Neural cell (in vitro differentiated cells): ENCODE data around the gene CACNA1B. TPM values are rescaled to one million over a fixed set of nuclear protein-coding genes. Genes with fewer than 3 reads are reported as not detected.

Experiments
- H2AFZ ChIP-seq: fragments of 200-600, 300-800 bp; sonication (generic), shearing (Covaris generic); 2 replicates; pipeline ENCODE4 v1.6.0; 2014; ENCODE audit warnings: low read depth, mild to moderate bottlenecking, antibody characterized with exemption, low read length, moderate library complexity
- H3F3A ChIP-seq: fragments of 200-600 bp; shearing (Covaris generic); 2 replicates; pipeline ENCODE4 v1.6.1; 2016; ENCODE audit warnings: mild to moderate bottlenecking, moderate library complexity, mixed read lengths, antibody characterized with exemption, low read length; ENCODE audit not compliant: insufficient read depth, poor library complexity, severe bottlenecking
- H3K27ac ChIP-seq: fragments of 200-600, 300-800 bp; sonication (generic), shearing (Covaris generic); 2 replicates; pipeline ENCODE4 v1.5.1; 2014; ENCODE audit warnings: mild to moderate bottlenecking, low read length, moderate library complexity
- H3K27me3 ChIP-seq: fragments of 300-800, 200-600 bp; sonication (generic), shearing (Covaris generic); 2 replicates; pipeline ENCODE4 v1.6.0; 2014; ENCODE audit warnings: mild to moderate bottlenecking, low read depth, low read length, moderate library complexity; ENCODE audit not compliant: insufficient read depth
- H3K36me3 ChIP-seq: fragments of 300-800, 200-600 bp; sonication (generic), shearing (Covaris generic); 2 replicates; pipeline ENCODE4 v1.5.1; 2014; ENCODE audit warnings: mild to moderate bottlenecking, antibody characterized with exemption, low read length, moderate library complexity; ENCODE audit not compliant: insufficient read depth
- H3K4me2 ChIP-seq: fragments of 300-800, 200-600 bp; sonication (generic), shearing (Covaris generic); 2 replicates; pipeline ENCODE4 v1.6.0; 2014; ENCODE audit warnings: mild to moderate bottlenecking, low read length
- H3K4me3 ChIP-seq: fragments of 300-800, 200-600 bp; sonication (generic), shearing (Covaris generic); 2 replicates; pipeline ENCODE4 v1.5.1; 2014; ENCODE audit warnings: mild to moderate bottlenecking, low read length, moderate library complexity
- H3K79me2 ChIP-seq: fragments of 200-600 bp; shearing (Covaris generic); replicated peaks from 2 replicates; pipeline ENCODE4 v1.6.0; 2014; ENCODE audit warnings: mild to moderate bottlenecking, low read length, moderate library complexity; ENCODE audit not compliant: insufficient read depth
- H3K9ac ChIP-seq: fragments of 300-800, 200-600 bp; sonication (generic), shearing (Covaris generic); 2 replicates; pipeline ENCODE4 v1.6.1; 2016; ENCODE audit warnings: mild to moderate bottlenecking, low read length, mixed read lengths
- H3K9me2 ChIP-seq: fragments of 200-600 bp; shearing (Covaris generic); 2 replicates; pipeline ENCODE4 v1.6.1; 2016; ENCODE audit warnings: mild to moderate bottlenecking, low read length, mixed read lengths; ENCODE audit not compliant: insufficient read depth
- H3K9me3 ChIP-seq: fragments of 200-600, 300-800 bp; sonication (generic), shearing (Covaris generic); 2 replicates; pipeline ENCODE4 v1.6.1; 2016; ENCODE audit warnings: mild to moderate bottlenecking, mixed run types, low read length, moderate library complexity, mixed read lengths
- H4K20me1 ChIP-seq: fragments of 200-600 bp; shearing (Covaris generic); 2 replicates; pipeline ENCODE4 v1.6.1; 2016; ENCODE audit warnings: mild to moderate bottlenecking, mixed run types; ENCODE audit not compliant: insufficient read depth
- CTCF ChIP-seq: fragments of 450-650 bp; IDR thresholded peaks from 2 replicates; pipeline ENCODE4 v1.5.1; 2014; ENCODE audit warnings: antibody characterized with exemption, mild to moderate bottlenecking, moderate library complexity; ENCODE audit not compliant: poor library complexity, severe bottlenecking
- EP300 ChIP-seq: fragments of 450-650 bp; conservative IDR thresholded peaks from 2 replicates; pipeline ENCODE4 v1.6.1; 2014; ENCODE audit warnings: antibody characterized with exemption, mild to moderate bottlenecking, moderate library complexity; ENCODE audit not compliant: poor library complexity, severe bottlenecking
- EZH2 ChIP-seq: fragments of 200-600, 300-800 bp; shearing (Covaris generic), sonication (generic); IDR thresholded peaks from 2 replicates; pipeline ENCODE4 v1.6.1; 2014; ENCODE audit warnings: antibody characterized with exemption, low read length, borderline replicate concordance, mild to moderate bottlenecking; ENCODE audit not compliant: insufficient read depth, poor library complexity, severe bottlenecking
- MXI1 ChIP-seq: fragments of 450-650 bp; conservative IDR thresholded peaks from 2 replicates; pipeline ENCODE4 v1.6.1; 2014; ENCODE audit warnings: antibody characterized with exemption, mild to moderate bottlenecking; ENCODE audit not compliant: poor library complexity, severe bottlenecking
- POLR2AphosphoS5 ChIP-seq: IDR thresholded peaks from 2 replicates; pipeline ENCODE4 v1.6.1; 2012
- RAD21 ChIP-seq: fragments of 450-650 bp; conservative IDR thresholded peaks from 2 replicates; pipeline ENCODE4 v1.6.1; 2014; ENCODE audit warnings: antibody characterized with exemption, mild to moderate bottlenecking, moderate library complexity
- REST ChIP-seq: IDR thresholded peaks from 2 replicates; pipeline ENCODE4 v1.6.1; 2012; ENCODE audit warnings: borderline replicate concordance
- SMC3 ChIP-seq: fragments of 450-650 bp; conservative IDR thresholded peaks from 2 replicates; pipeline ENCODE4 v1.6.1; 2014; ENCODE audit warnings: antibody characterized with exemption, mild to moderate bottlenecking, moderate library complexity; ENCODE audit not compliant: poor library complexity
- TAF1 ChIP-seq: IDR thresholded peaks from 2 replicates; pipeline ENCODE4 v1.6.1; 2012; ENCODE audit warnings: low read depth
- polyA plus RNA-seq: library from polyadenylated mRNA; depleted of rRNA; stranded (reverse); fragments of >200 nt; gene quantifications from 2 replicates; pipeline ENCODE4 v1.2.3, GENCODE V29; 2014

The CACNA1B gene
- polyA plus RNA-seq, 1 donor from 2014 or later, result 5.8 TPM

GRCh38 chr9:138069731-138070456 is 192.3 kb downstream of the CACNA1B start:
- Histone ChIP-seq H3K9me3 (no peaks in the 10 kb centered on the region), H3K4me2 (no peak overlapping the region), H3K9ac (no peak overlapping the region), H3K4me3 (no peak overlapping the region), H3K9me2 (no peaks in the 10 kb centered on the region), H3K27me3 (no peaks in the 10 kb centered on the region), H3F3A (no peaks in the 10 kb centered on the region), H2AFZ (no peak overlapping the region), H3K36me3 (no peaks in the 10 kb centered on the region), H4K20me1 (no peaks in the 10 kb centered on the region), H3K79me2 (no peaks in the 10 kb centered on the region), H3K27ac (no peak overlapping the region)
- TF ChIP-seq MXI1 (no peak), REST (no peak), EZH2 (no peak), TAF1 (no peak), POLR2AphosphoS5 (no peak), EP300 (no peak), SMC3 (no peak), RAD21 (no peak), CTCF (no peak)

GRCh38 chr9:138070815-138071214 is 193.2 kb downstream of the CACNA1B start:
- Histone ChIP-seq H3K9me3 (no peaks in the 10 kb centered on the region), H3K36me3 (no peaks in the 10 kb centered on the region), H3K79me2 (no peaks in the 10 kb centered on the region), H3K9ac (no peak overlapping the region), H2AFZ (no peak overlapping the region), H3K9me2 (no peaks in the 10 kb centered on the region), H3F3A (no peaks in the 10 kb centered on the region), H3K4me2 (no peak overlapping the region), H3K27ac (no peak overlapping the region), H3K4me3 (no peak overlapping the region), H4K20me1 (no peaks in the 10 kb centered on the region), H3K27me3 (no peaks in the 10 kb centered on the region)
- TF ChIP-seq EP300 (no peak), MXI1 (no peak)
